DMS114 treated with DMSO at 0.1 percent for 48 hours (cell line): Measurements from ENCODE around the gene LRRK1.

Experiments
- DNase-seq: peaks from one replicate; lab custom pipeline; 2025; ENCODE audit not compliant: unreplicated experiment; lab: John Stamatoyannopoulos, UW

Gene LRRK1

DNA sequence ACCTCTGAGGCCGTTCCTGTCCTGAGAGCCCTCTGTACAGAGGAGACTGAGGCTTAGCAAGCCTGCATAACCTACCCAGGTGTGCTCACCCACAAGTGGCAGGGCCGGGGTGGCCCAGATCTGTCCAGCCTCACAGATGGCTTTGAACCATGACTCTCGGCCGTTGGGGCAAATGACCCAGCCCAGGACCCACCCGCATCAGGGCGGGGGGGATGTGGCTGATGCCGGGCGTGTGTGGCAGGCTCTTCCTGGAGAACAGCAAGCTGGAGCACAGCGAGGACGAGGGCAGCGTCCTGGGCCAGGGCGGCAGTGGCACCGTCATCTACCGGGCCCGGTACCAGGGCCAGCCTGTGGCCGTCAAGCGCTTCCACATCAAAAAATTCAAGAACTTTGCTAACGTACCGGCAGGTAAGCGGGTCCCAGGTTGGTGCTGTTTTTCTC is 133.5 kb downstream of the LRRK1 start:
- no peak for DNase-seq

DNA sequence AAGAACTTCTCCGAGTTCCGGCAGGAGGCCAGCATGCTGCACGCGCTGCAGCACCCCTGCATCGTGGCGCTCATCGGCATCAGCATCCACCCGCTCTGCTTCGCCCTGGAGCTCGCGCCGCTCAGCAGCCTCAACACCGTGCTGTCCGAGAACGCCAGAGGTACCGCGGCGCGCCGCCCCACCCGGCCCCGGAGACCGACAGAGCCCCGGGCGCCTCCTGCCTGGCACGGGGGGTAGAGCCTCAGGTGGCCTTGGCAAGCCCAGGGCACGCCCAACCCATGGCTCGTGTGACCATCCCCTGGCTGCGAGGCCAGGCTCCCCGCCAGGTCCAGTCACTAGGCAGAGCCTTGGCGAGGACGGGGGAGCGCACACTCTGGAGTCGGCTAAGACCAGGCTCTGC is 134.1 kb downstream of the LRRK1 start:
- DNase-seq: no peak

DNA sequence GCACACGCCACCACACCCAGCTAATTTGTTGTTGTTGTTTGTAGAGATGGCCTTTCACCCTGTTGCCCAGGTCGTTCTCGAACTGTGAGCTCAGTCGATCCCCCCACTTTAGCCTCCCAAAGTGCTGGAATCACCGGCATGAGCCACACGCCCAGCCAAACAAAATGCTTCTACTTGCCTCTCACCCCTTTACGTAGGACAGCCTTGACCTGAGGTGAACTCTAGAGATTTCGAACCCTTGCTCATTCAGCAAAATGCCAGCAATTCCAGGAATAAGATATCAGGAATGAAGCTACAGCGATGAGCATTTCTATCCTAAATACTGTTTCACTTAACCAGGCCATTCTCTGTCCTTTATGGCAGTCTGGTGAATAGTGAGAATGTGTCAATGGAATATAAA is 135.0 kb downstream of the LRRK1 start:
- no peak for DNase-seq

DNA sequence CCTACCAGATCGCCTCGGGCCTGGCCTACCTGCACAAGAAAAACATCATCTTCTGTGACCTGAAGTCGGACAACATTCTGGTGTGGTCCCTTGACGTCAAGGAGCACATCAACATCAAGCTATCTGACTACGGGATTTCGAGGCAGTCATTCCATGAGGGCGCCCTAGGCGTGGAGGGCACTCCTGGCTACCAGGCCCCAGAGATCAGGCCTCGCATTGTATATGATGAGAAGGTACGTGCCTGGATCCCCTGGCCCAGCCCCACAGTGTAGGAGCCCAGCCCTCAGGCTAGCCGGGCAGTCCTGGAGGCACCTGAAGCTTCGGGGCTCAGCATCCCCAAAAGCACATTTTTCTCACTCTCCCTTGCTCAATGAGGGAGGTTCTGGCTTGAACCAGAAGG is 135.8 kb downstream of the LRRK1 start:
- no peak for DNase-seq

DNA sequence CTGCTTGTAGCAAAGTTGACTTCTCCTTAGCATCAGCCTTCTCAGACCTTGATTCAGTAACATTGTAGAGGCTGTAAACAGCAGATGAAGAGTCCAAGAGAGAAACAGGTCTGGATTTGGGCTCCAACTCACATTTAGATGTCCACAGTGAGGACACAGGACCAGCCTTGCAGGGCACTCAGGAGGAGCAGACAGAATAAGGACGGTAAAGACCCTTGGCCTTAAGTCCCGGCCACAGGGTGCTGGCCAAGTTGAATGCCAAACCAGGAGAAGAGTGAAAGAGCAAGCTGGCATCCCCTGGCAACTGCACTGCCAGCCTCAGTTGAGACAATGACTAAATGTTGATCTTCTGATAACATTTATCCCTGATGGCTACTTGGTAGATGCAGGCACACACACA is 136.3 kb downstream of the LRRK1 start:
- no peak for DNase-seq

DNA sequence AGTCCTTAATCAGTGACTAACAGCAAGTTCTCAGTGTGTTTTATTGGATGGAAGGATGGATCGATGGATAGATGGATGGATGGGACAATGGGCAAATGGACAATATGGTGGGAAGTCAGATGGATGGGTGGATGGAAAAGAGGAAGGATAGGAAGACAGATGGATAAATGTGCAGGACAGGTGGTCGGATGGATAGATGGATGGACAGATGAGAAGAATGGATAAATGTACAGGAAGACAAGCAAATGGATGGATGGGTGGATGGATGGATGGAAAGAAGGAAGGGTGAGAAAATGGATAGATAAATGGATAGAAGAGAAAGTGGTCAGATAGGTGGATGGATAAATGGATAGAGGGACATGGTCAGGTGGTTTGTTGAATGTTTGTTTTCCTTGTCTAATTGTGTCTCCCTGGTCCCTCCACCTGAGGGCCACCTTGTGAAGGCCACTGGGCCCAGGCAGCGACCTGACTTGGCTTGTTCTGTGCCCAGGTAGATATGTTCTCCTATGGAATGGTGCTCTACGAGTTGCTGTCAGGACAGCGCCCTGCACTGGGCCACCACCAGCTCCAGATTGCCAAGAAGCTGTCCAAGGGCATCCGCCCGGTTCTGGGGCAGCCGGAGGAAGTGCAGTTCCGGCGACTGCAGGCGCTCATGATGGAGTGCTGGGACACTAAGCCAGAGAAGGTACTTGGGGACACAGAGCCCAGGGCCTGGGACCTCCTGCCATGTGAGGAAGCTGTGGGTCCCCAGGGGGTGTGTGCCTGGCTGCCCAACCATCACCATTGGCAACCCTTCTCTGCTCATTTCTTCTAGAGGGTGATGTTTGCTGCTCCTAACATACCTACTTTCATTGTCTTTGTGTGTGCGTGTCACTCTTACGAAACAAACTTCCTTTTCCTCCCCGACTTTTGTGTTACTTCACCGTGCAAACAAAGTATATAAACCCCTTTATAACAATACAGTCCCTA is 137.5 kb downstream of the LRRK1 start:
- no peak for DNase-seq

DNA sequence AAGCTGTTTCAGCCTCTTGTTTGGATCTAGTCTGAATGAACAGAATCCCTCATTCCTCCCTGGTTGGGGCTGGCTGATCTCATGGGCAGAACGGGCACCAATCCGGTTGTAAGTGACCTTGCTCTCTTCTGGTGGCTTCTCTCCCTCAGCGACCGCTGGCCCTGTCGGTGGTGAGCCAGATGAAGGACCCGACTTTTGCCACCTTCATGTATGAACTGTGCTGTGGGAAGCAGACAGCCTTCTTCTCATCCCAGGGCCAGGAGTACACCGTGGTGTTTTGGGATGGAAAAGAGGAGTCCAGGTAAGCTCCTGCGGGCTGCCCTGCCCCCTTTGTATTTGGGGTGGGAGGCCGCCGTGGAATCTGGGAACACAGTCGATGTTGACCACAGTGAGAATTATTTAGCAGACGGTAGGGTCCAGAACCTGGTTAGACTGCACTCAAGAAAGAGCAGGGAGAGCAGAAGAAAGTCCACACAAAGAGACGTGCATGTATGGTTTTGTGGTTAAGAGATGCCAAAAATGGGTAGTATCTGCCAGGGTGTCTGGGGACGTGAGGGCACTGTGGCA is 138.8 kb downstream of the LRRK1 start:
- no peak for DNase-seq

DNA sequence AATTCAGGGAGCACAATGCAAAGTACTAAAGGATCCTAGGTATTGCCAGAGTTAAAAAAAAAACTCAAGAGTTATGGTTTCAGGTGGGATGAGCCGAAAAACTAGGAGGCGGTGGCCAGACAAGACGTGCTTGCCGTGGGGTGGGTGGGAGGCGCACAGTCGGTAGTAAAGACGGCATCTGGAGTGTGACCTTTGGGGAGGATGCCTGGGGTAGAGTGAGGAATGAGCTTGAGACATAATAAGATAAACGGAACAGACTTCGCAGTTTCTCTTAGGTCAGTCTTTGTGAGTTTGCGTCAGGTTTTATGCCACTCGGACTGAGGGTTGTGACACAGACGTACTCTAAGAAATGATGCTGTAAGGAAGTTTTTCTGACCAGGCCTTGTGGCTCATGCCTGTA is 139.6 kb downstream of the LRRK1 start:
- DNase-seq: no peak

DNA sequence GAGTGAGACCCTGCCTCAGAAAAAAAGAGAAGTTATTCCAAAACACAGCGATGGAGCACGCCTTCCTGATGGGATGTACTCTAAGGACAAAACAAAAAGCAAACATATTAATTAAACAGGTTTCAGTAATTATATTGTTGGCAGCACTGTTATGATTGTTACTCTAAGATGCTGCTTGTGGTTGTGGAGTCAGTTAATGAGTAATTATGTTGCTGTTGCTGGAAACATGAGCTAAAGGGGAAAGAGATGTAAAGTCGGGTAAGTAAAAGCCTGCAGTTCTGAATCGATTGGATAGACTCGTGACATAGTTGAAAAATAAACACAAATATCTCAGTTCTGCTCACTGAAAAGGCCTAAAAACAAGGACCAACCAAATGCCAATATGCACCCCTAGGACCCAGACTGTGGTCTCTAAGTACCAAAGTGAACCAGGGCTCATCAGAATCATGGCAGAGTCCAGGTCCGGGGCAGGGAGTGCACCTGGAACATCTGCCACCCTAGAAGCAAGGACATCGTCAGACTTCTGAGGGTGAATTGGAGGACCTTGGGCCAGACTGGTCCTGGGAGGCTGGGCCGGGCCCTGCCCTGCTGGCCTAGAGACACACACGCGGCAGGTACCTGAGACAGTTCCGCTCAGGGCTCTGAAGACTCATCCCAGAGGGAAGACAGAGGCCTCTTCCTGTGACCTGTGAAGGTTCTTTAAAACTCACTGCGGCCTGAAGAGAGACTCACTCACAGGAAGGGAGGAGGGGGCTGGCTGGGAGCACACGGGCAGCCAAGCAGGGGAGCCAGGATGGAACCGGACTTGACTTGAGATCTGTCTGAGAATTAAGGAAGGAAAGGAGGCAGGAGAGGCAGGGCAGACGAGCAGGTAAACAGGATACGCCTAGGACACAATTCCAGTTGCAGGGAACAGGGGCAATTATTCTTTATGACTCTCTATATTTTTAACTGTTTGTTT is 140.5 kb downstream of the LRRK1 start:
- no peak for DNase-seq

DNA sequence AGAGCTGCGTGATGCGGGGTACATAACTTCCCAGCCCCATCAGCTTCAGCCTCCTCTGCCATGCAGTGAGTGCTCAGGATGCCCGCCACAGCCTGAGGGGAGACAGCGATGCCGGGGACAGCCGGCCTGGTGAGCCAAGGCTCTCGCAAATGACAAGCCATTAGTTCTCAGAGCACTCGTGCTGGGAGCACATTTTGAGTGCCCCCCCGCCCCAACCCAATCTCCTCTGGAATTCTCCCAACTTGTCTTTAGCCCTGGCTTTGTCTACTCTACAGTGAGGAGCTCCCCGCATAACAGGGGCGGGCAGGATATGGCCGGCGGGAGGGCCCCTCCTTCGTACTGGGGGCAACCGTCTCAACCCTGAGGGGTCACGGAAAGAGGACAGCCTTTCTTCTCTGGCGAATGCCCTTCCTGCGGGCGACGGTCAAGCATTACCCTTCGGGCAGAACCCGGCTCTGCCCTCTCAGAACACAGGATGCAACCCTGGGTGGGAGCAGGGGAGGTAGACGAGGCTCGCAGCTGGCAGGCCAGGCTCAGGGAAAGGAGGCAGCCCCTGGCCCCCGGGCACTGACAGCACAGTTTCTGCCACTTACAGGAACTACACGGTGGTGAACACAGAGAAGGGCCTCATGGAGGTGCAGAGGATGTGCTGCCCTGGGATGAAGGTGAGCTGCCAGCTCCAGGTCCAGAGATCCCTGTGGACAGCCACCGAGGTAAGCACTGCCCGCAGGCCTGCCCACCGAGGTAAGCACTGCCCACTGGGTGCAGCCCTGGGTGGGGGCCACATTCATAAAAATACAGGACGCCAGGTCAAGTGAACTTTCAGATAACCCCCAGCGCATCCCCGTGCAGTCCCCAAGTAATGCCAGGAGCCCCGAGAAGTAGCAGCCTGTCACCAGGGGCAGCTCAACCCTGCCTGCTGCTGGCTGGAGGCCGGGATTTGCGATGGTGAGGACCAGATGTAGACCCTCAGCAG is 141.7 kb downstream of the LRRK1 start:
- no peak for DNase-seq

DNA sequence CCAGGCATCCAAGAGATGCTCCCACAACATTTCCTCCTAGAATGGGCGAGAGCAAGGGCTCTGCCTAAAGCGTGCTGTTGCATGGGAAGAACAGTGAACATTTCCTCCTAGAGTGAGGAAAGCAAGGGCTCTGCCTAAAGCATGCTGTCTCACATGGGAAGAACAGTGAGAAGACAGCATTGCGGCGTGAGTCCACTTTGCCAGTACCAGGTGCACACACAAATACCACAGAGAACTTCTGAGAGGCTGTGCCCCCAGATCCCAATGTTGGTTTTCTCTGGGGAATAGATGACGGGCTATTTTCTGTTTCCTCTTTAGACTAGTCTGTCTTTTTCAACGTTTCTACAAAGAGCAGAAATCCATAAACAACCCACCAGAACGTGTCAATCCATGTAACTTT is 142.9 kb downstream of the LRRK1 start:
- no peak for DNase-seq

DNA sequence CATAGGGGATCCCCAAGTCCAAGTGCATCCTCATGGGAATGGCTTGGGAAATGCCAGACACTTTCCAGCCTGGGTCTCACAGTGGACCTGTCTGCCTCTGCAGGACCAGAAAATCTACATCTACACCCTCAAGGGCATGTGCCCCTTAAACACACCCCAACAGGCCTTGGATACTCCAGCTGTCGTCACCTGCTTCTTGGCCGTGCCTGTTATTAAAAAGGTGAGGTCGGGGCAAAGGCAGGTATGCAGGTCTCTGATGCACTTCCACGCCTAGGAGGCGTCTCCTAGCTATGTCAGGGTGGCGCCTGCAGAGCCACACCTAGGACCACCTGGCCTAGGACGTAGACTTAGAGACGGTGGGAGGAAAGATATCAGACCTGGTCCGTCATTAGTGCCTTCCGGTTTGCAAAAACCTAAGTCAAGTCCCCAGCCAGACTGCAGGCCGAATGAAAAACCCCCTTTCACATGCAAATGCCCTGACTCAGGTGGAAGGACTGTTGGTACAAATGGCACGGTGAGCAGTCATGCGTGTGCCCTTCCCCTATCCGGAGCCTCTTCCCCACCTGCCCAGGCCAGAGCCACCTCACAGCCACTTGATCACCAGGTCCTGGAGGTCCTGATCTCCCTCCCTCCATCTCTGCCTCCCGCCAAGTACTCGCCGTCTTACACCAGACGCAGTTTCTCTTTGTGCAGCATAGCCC is 143.5 kb downstream of the LRRK1 start:
- DNase-seq: no peak

DNA sequence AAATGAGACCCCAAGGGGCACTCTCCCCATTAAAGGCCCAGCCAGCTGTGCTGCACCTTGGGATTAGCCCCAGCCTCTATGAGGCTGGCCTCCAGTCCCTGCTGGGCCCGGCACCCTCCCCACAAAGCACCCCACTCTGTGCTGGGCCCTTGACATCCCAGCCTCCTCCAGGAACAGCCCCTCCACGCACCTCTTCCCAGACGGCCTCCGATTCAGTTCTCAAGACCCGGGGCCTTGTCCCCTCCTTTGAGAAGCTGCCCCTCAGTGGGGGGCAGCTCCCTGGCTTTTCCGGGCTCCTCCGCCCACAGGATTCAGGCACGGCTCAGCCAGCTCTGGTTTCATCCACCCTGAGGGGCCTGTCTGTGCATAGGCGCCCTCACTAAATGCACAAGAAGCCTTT is 144.1 kb downstream of the LRRK1 start:
- DNase-seq: no peak

DNA sequence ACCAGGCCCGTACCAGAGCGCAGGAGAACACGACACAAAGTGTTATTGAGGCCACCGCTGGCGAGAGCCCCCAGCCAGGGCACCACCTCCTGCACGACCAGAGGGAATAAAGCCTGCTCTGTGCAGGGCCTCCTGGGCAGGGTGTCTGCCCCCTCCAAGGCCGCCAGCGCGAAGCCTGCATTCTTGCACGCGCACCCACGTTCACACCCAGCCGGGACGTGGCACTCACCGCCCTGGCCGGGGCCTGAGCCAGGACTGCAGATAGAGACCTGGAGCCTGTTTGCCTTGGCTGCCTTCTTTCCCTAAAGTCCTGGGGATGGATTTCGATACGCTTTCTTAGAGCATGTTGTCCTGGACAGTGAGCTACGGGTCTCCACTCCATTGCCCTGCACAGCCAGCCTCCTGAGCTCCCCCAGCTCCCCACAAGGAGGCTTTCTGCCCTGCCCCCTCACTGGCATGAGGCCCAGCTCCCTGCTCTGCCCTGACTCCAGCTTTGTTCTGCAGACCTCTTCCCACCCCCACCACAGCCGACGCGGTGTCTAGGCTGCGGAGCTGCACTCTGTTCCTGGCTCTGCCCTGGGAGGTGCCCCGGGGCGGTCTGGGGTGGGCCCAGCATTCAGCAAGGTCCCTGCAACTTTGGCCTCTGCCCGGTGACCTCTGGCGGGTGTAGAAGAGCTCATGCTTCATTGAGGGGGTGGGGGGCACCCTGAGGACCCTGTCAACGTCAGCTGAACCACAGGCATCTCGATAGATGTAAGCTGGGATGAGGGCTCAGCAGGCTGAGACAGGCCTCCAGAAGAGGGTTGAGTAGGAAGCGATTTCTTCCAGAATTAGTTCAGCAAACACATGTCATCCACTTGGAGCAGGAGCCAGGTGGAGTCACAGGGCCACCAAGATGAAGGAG is 145.0 kb downstream of the LRRK1 start:
- no peak for DNase-seq

DNA sequence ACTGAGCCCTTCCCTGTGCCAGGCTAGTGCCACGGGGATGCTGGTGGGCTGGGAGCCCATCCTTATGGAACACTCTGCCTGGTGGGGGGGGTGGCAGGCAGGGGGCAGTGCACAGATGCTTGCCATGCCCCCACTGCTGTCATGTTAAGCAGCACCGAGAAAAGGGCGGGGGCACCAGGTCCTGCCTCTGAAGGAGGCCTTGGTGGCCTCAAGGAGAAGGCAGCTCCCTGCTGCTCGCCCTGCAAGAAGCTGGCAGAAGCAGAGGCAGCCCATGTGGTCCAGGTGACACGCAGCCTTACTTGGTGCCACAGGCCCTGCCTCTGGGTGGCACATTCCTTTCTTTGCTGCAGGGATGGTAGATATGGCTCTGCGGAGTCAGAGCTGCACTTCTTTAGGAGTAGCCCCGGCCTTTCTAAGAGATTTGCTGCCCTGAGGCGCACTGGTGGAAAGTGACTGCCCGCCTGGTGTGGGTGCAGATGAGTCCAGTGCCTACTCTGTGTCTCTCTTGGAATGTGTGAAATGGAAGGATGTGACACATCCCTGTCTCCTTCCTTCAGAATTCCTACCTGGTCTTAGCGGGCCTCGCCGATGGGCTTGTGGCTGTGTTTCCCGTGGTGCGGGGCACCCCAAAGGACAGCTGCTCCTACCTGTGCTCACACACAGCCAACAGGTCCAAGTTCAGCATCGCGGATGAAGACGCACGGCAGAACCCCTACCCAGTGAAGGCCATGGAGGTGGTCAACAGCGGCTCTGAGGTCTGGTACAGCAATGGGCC is 145.8 kb downstream of the LRRK1 start:
- no peak for DNase-seq

DNA sequence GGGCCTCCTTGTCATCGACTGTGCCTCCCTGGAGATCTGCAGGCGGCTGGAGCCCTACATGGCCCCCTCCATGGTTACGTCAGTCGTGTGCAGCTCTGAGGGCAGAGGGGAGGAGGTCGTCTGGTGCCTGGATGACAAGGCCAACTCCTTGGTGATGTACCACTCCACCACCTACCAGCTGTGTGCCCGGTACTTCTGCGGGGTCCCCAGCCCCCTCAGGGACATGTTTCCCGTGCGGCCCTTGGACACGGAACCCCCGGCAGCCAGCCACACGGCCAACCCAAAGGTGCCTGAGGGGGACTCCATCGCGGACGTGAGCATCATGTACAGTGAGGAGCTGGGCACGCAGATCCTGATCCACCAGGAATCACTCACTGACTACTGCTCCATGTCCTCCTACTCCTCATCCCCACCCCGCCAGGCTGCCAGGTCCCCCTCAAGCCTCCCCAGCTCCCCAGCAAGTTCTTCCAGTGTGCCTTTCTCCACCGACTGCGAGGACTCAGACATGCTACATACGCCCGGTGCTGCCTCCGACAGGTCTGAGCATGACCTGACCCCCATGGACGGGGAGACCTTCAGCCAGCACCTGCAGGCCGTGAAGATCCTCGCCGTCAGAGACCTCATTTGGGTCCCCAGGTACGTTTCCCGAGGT is 146.5 kb downstream of the LRRK1 start:
- no peak for DNase-seq
